HCT116 (cell line): ENCODE measurements around the gene CISTR.

Source experiments
- CTCF ChIP-seq, 3 experiments: fragments of 200-600 bp in 1 of 3; sonication (generic) in 1 of 3; IDR thresholded peaks in 2 of 3; conservative IDR thresholded peaks in 1 of 3; 2 replicates each; pipeline ENCODE4 v1.5.1; 2012 to 2017; ENCODE audit warnings: low read depth in 2 of 3, low read length in 2 of 3, antibody characterized with exemption in 1 of 3, borderline replicate concordance in 1 of 3, control low read depth in 1 of 3, mild to moderate bottlenecking in 1 of 3, mixed read lengths in 1 of 3, mixed run types in 1 of 3, moderate library complexity in 1 of 3; ENCODE audit not compliant: insufficient read depth in 1 of 3
- EZH2 ChIP-seq: fragments of 200-600 bp; sonication (generic); IDR thresholded peaks from 2 replicates; pipeline ENCODE4 v1.6.1; 2017; ENCODE audit warnings: antibody characterized with exemption, mixed run types
- POLR2A ChIP-seq: IDR thresholded peaks from 2 replicates; pipeline ENCODE4 v1.7.0; 2011; ENCODE audit warnings: borderline replicate concordance; ENCODE audit not compliant: insufficient read depth, insufficient read length; ENCODE audit errors: extremely low read depth
- POLR2AphosphoS5 ChIP-seq: IDR thresholded peaks from 2 replicates; pipeline ENCODE4 v1.6.1; 2011; ENCODE audit warnings: mild to moderate bottlenecking, low read depth, low read length, moderate library complexity
- SIN3A ChIP-seq: IDR thresholded peaks from 2 replicates; pipeline ENCODE4 v1.6.1; 2012; ENCODE audit warnings: low read depth
- YY1 ChIP-seq: IDR thresholded peaks from 2 replicates; pipeline ENCODE4 v1.6.1; 2011; ENCODE audit warnings: low read length, low read depth, moderate library complexity, mild to moderate bottlenecking; ENCODE audit not compliant: insufficient replicate concordance; ENCODE audit errors: extremely low read depth

- no peak for TF ChIP-seq POLR2A
- TF ChIP-seq CTCF (IDR thresholded peaks at IDR 0.05 in 2 of 3, conservative IDR thresholded peaks at IDR 0.05 in 1 of 3; ENCODE audit: borderline replicate concordance in 1 of 3, insufficient read depth in 1 of 3, low read depth in 2 of 3, low read length in 2 of 3): no peak
- TF ChIP-seq POLR2AphosphoS5: no peak
- TF ChIP-seq EZH2: no peak
- no peak for TF ChIP-seq YY1
- no peak for TF ChIP-seq SIN3A
Measured at GRCh38 chr12:53734425-53734824, 17.4 kb downstream of the CISTR start.
